CD4-positive, alpha-beta T cell (primary cell): ENCODE results near the gene QPCTL. TPM values are rescaled to one million over a fixed set of nuclear protein-coding genes. Genes with fewer than 3 reads are reported as not detected.
A peak's percentile ranks its signal among the peaks of the same experiment; 100 is the strongest.
"Not testable (repeated sequence)": the region's sequence is repeated elsewhere in the genome, so short reads cannot be mapped to it uniquely, and the experiment has no call there.

Source experiments
- ATAC-seq: fragments of 200-7000 bp; cut with Tn5 transposase; one replicate; pipeline ENCODE4 v1.10.0; 2022; ENCODE audit warnings: mild to moderate bottlenecking; ENCODE audit not compliant: poor library complexity
- CTCF ChIA-PET: fragments of 350-600 bp; sonication (Branson Sonifier 250); formaldehyde crosslinking; loops from one replicate; lab custom pipeline; 2021; ENCODE audit warnings: antibody characterized with exemption, inconsistent platforms; lab: Charles Lee
- POLR2A ChIA-PET: fragments of 350-600 bp; sonication (Branson Sonifier 250); formaldehyde crosslinking; loops from one replicate; lab custom pipeline; 2021; ENCODE audit warnings: antibody characterized with exemption, inconsistent platforms; lab: Charles Lee
- DNase-seq, 14 experiments: peaks; one replicate each; pipeline ENCODE4 v3.0.0-alpha.2; 2013 to 2020; ENCODE audit warnings: mixed read lengths in 2 of 14
- H3K27ac ChIP-seq, 2 donors: one replicate each; pipeline versions ENCODE4 v1.5.1 to v1.7.0; 2013; ENCODE audit warnings: low read length in 2 of 2, low read depth in 1 of 2, mild to moderate bottlenecking in 1 of 2
- H3K27me3 ChIP-seq, 2 experiments: 1 replicate in 1 of 2; 2 replicates in 1 of 2; pipeline versions ENCODE4 v1.6.1 to v1.7.0; 2013; ENCODE audit warnings: low read length in 2 of 2, control low read depth in 1 of 2, mild to moderate bottlenecking in 1 of 2, moderate library complexity in 1 of 2; ENCODE audit not compliant: insufficient read depth in 2 of 2, control insufficient read depth in 1 of 2
- H3K36me3 ChIP-seq: one replicate; pipeline ENCODE4 v1.6.1; 2013; ENCODE audit warnings: low read length, control low read depth; ENCODE audit not compliant: insufficient read depth
- H3K4me1 ChIP-seq: one replicate; pipeline ENCODE4 v1.6.1; 2013; ENCODE audit warnings: low read length, control low read depth; ENCODE audit not compliant: insufficient read depth
- H3K4me3 ChIP-seq: one replicate; pipeline ENCODE4 v1.5.1; 2013; ENCODE audit warnings: mild to moderate bottlenecking, low read length, moderate library complexity
- H3K9me3 ChIP-seq, 2 experiments: 1 replicate in 1 of 2; 2 replicates in 1 of 2; pipeline versions ENCODE4 v1.6.1 to v1.7.0; 2013; ENCODE audit warnings: low read length in 2 of 2, mild to moderate bottlenecking in 2 of 2, control low read depth in 1 of 2, moderate library complexity in 1 of 2; ENCODE audit not compliant: control insufficient read depth in 1 of 2, insufficient read depth in 1 of 2
- H3K27ac Mint-ChIP-seq: one replicate; pipeline ENCODE4 v1.8.0; 2020; ENCODE audit warnings: mixed read lengths
- H3K27me3 Mint-ChIP-seq: one replicate; pipeline ENCODE4 v1.8.0; 2021; ENCODE audit warnings: mixed read lengths
- H3K36me3 Mint-ChIP-seq: one replicate; pipeline ENCODE4 v1.8.0; 2021; ENCODE audit warnings: low read depth, mixed read lengths
- H3K4me1 Mint-ChIP-seq: one replicate; pipeline ENCODE4 v1.8.0; 2021; ENCODE audit warnings: low read depth, mixed read lengths
- H3K4me3 Mint-ChIP-seq: one replicate; pipeline ENCODE4 v1.8.0; 2020; ENCODE audit warnings: mild to moderate bottlenecking, mixed read lengths
- H3K9me3 Mint-ChIP-seq: one replicate; pipeline ENCODE4 v1.8.0; 2020; ENCODE audit warnings: mixed read lengths
- intact Hi-C, 2 experiments: fragments of 100-400 bp; cut with DNase I in 1 of 2; cut with micrococcal nuclease in 1 of 2; formaldehyde crosslinking; loops; one replicate each; pipeline versions ENCODE4 v1.15.1 to v1.9.0; 2023 to 2025; cut with DNase I, micrococcal nuclease
- total RNA-seq, 174 experiments: library from RNA in 2 of 174; stranded (reverse) in 2 of 174; gene quantifications; one replicate each; pipeline ENCODE4 v1.2.3 and lab custom pipeline; 2021 to 2026
- TF ChIP-seq, protein P1 (sequence below): fragments of 200-600 bp; IDR thresholded peaks from one replicate; pipeline ENCODE4 v1.8.0; 2022; ENCODE audit warnings: antibody characterized with exemption, mild to moderate bottlenecking

Gene QPCTL
- total RNA-seq, 2 experiments from 2014 or later = 3.7 to 5.0 TPM

DNA sequence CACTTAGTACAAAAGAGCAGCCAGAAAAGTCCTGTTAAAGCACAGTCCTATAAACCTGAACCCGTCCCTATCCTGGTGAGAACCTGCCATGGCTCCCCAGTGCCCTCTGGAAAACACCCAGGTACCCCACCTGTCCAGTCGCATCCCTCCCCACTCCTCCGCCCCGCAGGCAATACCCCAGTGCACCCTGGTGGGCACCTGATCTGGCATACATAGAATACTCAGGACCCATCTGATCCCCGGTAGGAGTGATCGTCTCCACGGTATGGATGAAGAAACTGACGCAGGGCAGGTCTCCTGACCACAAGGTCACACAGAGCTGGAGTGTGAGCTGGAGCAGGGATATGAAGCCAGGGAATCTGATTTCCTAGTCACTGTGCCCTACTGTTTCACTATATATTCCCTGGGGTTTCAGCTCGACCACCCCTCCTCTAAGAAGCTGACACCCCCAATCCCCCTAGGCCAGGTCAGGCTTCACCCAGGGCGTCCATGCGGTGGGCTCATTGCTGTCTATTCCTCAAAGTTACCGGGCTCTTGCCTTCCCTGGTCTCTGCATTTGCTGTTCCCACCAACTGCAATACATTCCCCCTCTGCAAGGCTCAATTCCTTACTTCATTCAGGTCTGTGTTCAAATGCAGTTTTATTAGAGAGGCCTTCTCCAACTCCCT lies 25.7 kb downstream of the QPCTL start:
- Histone ChIP-seq H3K27me3 (no peaks in the 10 kb centered on the region), H3K4me3 (peak overlapping the region; percentile 78), H3K9me3 (no peaks in the 10 kb centered on the region), H3K36me3 (peaks cover 26% of the 10 kb centered on the region), H3K27ac (peak overlapping the region; percentile 80 to 96), H3K4me1 (peaks cover 28% of the 10 kb centered on the region)
- Mint-ChIP-seq H3K27me3 (no peaks in the 10 kb centered on the region), H3K27ac (peak overlapping the region; percentile 89), H3K4me1 (peaks cover 42% of the 10 kb centered on the region), H3K4me3 (peak overlapping the region; percentile 90), H3K36me3 (peaks cover 27% of the 10 kb centered on the region), H3K9me3 (no peaks in the 10 kb centered on the region)
- ChIA-PET CTCF (interaction anchor here (1.1 to 3.9 kb wide), 4 partner anchors 12 to 239 kb away, joined by 5 to 22 read pairs (median 10); partner anchors contain the start of genes FBXO46 and QPCTL), POLR2A (interaction anchor here (0.7 to 4.0 kb wide), 12 partner anchors 9 to 539 kb away, joined by 3 to 56 read pairs (median 6); partner anchors contain the start of genes BLOC1S3, FBXO46, FOSB and OPA3)
- TF ChIP-seq, protein P1, sequence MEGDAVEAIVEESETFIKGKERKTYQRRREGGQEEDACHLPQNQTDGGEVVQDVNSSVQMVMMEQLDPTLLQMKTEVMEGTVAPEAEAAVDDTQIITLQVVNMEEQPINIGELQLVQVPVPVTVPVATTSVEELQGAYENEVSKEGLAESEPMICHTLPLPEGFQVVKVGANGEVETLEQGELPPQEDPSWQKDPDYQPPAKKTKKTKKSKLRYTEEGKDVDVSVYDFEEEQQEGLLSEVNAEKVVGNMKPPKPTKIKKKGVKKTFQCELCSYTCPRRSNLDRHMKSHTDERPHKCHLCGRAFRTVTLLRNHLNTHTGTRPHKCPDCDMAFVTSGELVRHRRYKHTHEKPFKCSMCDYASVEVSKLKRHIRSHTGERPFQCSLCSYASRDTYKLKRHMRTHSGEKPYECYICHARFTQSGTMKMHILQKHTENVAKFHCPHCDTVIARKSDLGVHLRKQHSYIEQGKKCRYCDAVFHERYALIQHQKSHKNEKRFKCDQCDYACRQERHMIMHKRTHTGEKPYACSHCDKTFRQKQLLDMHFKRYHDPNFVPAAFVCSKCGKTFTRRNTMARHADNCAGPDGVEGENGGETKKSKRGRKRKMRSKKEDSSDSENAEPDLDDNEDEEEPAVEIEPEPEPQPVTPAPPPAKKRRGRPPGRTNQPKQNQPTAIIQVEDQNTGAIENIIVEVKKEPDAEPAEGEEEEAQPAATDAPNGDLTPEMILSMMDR = no peak
- no peak for ATAC-seq
- DNase-seq = no peak
- intact Hi-C loops = loop anchor here (1.0 to 5.0 kb wide), 8 partner anchors 12 to 629 kb away; partner anchors contain the start of genes FBXO46 (in 2 of the 2), QPCTL (in 2 of the 2), CCDC61 (in 1 of the 2) and FOXA3 (in 1 of the 2)

DNA sequence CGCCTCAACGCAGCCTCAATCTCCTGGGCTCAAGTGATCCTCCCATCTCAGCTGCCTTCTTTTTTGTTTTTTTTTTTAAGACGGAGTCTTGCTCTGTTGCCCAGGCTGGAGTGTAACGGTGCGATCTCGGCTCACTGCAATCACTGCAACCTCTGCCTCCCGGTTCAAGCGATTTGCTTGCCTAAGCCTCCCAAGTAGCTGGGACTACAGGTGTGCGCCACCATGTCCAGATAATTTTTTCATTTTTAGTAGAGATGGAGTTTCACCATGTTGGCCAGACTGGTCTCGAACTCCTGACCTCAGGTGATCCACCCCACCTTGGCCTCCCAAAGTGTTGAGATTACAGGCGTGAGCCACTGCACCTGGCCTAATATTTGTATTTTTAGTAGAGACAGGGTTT lies 27.6 kb downstream of the QPCTL start:
- H3K4me3 ChIP-seq, H3K9me3 Mint-ChIP-seq, intact Hi-C loops, H3K9me3 ChIP-seq, DNase-seq, ATAC-seq, H3K4me3 Mint-ChIP-seq, POLR2A ChIA-PET, H3K27me3 Mint-ChIP-seq, H3K27ac ChIP-seq, H3K27me3 ChIP-seq: not testable (repeated sequence)
- peaks cover 45% of the 10 kb centered on the region for H3K4me1 Mint-ChIP-seq
- H3K36me3 Mint-ChIP-seq = peaks cover 33% of the 10 kb centered on the region
- Histone ChIP-seq H3K36me3 (peaks cover 29% of the 10 kb centered on the region), H3K4me1 (peaks cover 27% of the 10 kb centered on the region)
- peak overlapping the region; percentile 43 for H3K27ac Mint-ChIP-seq
- CTCF ChIA-PET = interaction anchor here (0.8 to 1.5 kb wide), 3 partner anchors 11 to 50 kb away, joined by 3 read pairs; partner anchors contain the start of gene FBXO46

DNA sequence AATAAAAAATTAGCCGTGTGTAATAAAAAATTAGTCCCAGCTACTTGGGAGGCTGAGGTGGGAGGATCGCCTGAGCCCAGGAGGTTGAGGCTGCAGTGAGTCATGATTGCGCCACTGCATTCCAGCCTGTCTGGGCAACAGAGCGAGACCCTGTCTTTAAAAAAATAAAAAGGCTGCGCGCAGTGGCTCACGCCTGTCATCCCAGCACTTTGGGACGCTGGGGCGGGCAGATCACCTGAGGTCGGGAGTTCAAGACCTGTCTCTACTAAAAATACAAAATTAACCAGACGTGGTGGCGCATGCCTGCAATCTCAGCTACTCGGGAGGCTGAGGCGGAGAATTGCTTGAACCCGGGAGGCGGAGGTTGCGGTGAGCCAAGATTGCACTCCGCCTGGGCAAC lies 36.2 kb downstream of the QPCTL start:
- Mint-ChIP-seq H3K4me3 (peak overlapping the region; percentile 58), H3K4me1 (peaks cover 40% of the 10 kb centered on the region), H3K36me3 (peaks cover 18% of the 10 kb centered on the region)
- H3K27me3 ChIP-seq, H3K27ac ChIP-seq, CTCF ChIA-PET, ATAC-seq, H3K27me3 Mint-ChIP-seq, H3K9me3 Mint-ChIP-seq, H3K4me3 ChIP-seq, H3K9me3 ChIP-seq, H3K27ac Mint-ChIP-seq, H3K36me3 ChIP-seq, intact Hi-C loops, DNase-seq: not testable (repeated sequence)
- peaks cover 37% of the 10 kb centered on the region for H3K4me1 ChIP-seq
- POLR2A ChIA-PET = interaction anchor here (3.7 kb wide), 1 partner anchor 12 kb away, joined by 56 read pairs; no protein-coding TSS in a partner anchor

DNA sequence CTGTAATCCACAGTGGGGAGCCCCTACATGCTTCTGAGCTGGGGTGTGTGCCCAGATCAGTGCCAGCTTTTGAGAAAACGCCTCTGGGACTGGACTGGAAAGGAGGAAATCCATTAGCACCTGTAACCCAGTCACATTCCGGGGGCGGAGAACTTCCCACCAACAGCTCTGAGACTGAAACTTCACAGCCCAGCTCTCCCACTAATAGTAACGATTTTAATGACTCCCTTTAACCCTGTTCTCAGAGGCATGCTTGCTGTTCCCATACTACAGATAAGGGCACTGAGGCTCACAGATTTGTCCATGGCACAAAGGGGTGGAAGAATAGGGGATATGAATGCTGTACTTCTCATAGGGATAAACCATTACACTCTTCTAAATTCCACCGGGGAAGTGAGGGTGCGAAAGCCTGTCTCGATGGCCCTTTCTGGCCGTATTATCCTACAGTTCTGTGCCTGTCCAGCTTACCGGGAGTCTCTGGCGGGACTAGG lies 37.4 kb downstream of the QPCTL start:
- TF ChIP-seq, protein P1 = no peak
- Histone ChIP-seq H3K27me3 (no peaks in the 10 kb centered on the region), H3K4me3 (peak overlapping the region; percentile 77), H3K27ac (peak overlapping the region in 1 of 2 donors; percentile 49), H3K36me3 (peaks cover 5% of the 10 kb centered on the region), H3K4me1 (peaks cover 37% of the 10 kb centered on the region), H3K9me3 (no peaks in the 10 kb centered on the region)
- Mint-ChIP-seq H3K36me3 (peaks cover 12% of the 10 kb centered on the region), H3K27ac (peak overlapping the region; percentile 83), H3K4me1 (peaks cover 33% of the 10 kb centered on the region), H3K4me3 (peak overlapping the region; percentile 97), H3K27me3 (no peaks in the 10 kb centered on the region), H3K9me3 (no peaks in the 10 kb centered on the region)
- ChIA-PET CTCF (interaction anchor here (1.2 to 2.6 kb wide), 6 partner anchors 10 to 172 kb away, joined by 3 to 14 read pairs (median 10); partner anchors contain the start of genes MYPOP, QPCTL, SIX5 and SNRPD2), POLR2A (interaction anchor here (0.5 to 3.7 kb wide), 5 partner anchors 13 to 690 kb away, joined by 3 to 56 read pairs (median 4); partner anchors contain the start of genes IRF2BP1, MYPOP and SIX5)
- DNase-seq = no peak
- intact Hi-C loops = loop anchor here (1.0 to 5.0 kb wide), 4 partner anchors 13 to 157 kb away; partner anchors contain the start of genes IRF2BP1 (in 1 of the 2) and SIX5 (in 1 of the 2)
- no peak for ATAC-seq
